SK-N-SH (cell line): ENCODE measurements around the gene ATF3. TPM values are rescaled to one million over a fixed set of nuclear protein-coding genes. Genes with fewer than 3 reads are reported as not detected.

Experiments
- CTCF ChIA-PET: fragments of 300-600, 350-600 bp; formaldehyde crosslinking; extraction: SDS; loops from one replicate; lab custom pipeline; 2021; lab: Yijun Ruan, JAX
- POLR2A ChIA-PET: fragments of 350-600 bp; sonication (Branson Sonifier 250); formaldehyde crosslinking; extraction: SDS; loops from one replicate; lab custom pipeline; 2020; ENCODE audit warnings: antibody characterized with exemption, inconsistent platforms; lab: Yijun Ruan, JAX
- DNase-seq: peaks from one replicate; pipeline ENCODE4 v3.0.0; 2012
- H2AFZ ChIP-seq: fragments of 200-600 bp; sonication (generic); 2 replicates; pipeline ENCODE4 v1.8.1; 2016; ENCODE audit warnings: antibody characterized with exemption, mild to moderate bottlenecking, low read depth
- H3F3A ChIP-seq: fragments of 200-600 bp; sonication (generic); replicated peaks from 2 replicates; pipeline ENCODE3; 2016; ENCODE audit warnings: antibody characterized with exemption, mild to moderate bottlenecking; ENCODE audit not compliant: insufficient read depth
- H3K27ac ChIP-seq, 2 experiments: fragments of 200-500 bp in 1 of 2; fragments of 200-600 bp in 1 of 2; sonication (Bioruptor generic) in 1 of 2; sonication (generic), shearing (Covaris generic) in 1 of 2; 2 replicates each; pipeline versions ENCODE4 v1.5.1 to v1.6.1; 2014 to 2016; ENCODE audit warnings: low read depth in 2 of 2, inconsistent platforms in 1 of 2, low read length in 1 of 2, mild to moderate bottlenecking in 1 of 2, mixed read lengths in 1 of 2
- H3K27me3 ChIP-seq: fragments of 200-600 bp; sonication (generic), shearing (Covaris generic); 2 replicates; pipeline ENCODE4 v1.6.1; 2016; ENCODE audit warnings: mixed run types; ENCODE audit not compliant: insufficient read depth
- H3K36me3 ChIP-seq, 2 experiments: fragments of 200-500 bp in 1 of 2; fragments of 200-600 bp in 1 of 2; sonication (Bioruptor generic) in 1 of 2; sonication (generic) in 1 of 2; replicated peaks in 1 of 2; 2 replicates each; pipeline versions ENCODE3 to v1.5.1; 2014 to 2016; ENCODE audit warnings: low read length in 1 of 2, mild to moderate bottlenecking in 1 of 2; ENCODE audit not compliant: insufficient read depth in 2 of 2, control insufficient read depth in 1 of 2
- H3K4me1 ChIP-seq, 2 experiments: fragments of 200-500 bp in 1 of 2; fragments of 200-600 bp in 1 of 2; sonication (Bioruptor generic) in 1 of 2; sonication (generic), shearing (Covaris generic) in 1 of 2; 2 replicates each; pipeline versions ENCODE4 v1.5.1 to v1.6.1; 2014 to 2016; ENCODE audit warnings: low read depth in 1 of 2, low read length in 1 of 2, mixed run types in 1 of 2; ENCODE audit not compliant: insufficient read depth in 2 of 2, control insufficient read depth in 1 of 2
- H3K4me2 ChIP-seq: fragments of 200-600 bp; sonication (generic), shearing (Covaris generic); 2 replicates; pipeline ENCODE4 v1.6.1; 2017; ENCODE audit warnings: mixed run types
- H3K4me3 ChIP-seq, 2 experiments: fragments of 200-500 bp in 1 of 2; fragments of 200-600 bp in 1 of 2; sonication (Bioruptor generic) in 1 of 2; sonication (generic), shearing (Covaris generic) in 1 of 2; 2 replicates each; pipeline versions ENCODE4 v1.5.1 to v1.8.1; 2014 to 2016; ENCODE audit warnings: low read depth in 2 of 2, inconsistent platforms in 1 of 2, low read length in 1 of 2, mild to moderate bottlenecking in 1 of 2, mixed read lengths in 1 of 2, moderate library complexity in 1 of 2
- H3K79me2 ChIP-seq: fragments of 200-600 bp; sonication (generic); 2 replicates; pipeline ENCODE4 v1.8.1; 2017; ENCODE audit warnings: mild to moderate bottlenecking; ENCODE audit not compliant: insufficient read depth
- H3K9ac ChIP-seq: fragments of 200-600 bp; sonication (generic); 2 replicates; pipeline ENCODE4 v1.6.1; 2017; ENCODE audit warnings: mixed run types
- H3K9me2 ChIP-seq: fragments of 200-600 bp; sonication (generic); 2 replicates; pipeline ENCODE4 v1.6.1; 2017; ENCODE audit warnings: mixed run types
- H3K9me3 ChIP-seq: fragments of 200-600 bp; sonication (generic); 2 replicates; pipeline ENCODE4 v1.6.1; 2017; ENCODE audit warnings: mixed run types, mild to moderate bottlenecking, moderate library complexity
- H4K20me1 ChIP-seq: fragments of 200-600 bp; sonication (generic); 2 replicates; pipeline ENCODE4 v1.6.1; 2017; ENCODE audit warnings: mild to moderate bottlenecking, mixed run types; ENCODE audit not compliant: insufficient read depth
- CHD2 ChIP-seq: fragments of 150-350 bp; IDR thresholded peaks from 2 replicates; pipeline ENCODE4 v1.6.1; 2018; ENCODE audit warnings: low read length; ENCODE audit not compliant: partially characterized antibody
- CTCF ChIP-seq: fragments of 200-600 bp; sonication (generic); IDR thresholded peaks from 2 replicates; pipeline ENCODE4 v1.6.1; 2017; ENCODE audit warnings: antibody characterized with exemption, mild to moderate bottlenecking, moderate library complexity
- EP300 ChIP-seq, 2 experiments: IDR thresholded peaks; 2 replicates each; pipeline versions ENCODE4 v1.4.0 to v1.6.1; 2012; ENCODE audit warnings: borderline replicate concordance in 1 of 2, low read depth in 1 of 2, low read length in 1 of 2
- FOSL2 ChIP-seq: IDR thresholded peaks from 2 replicates; pipeline ENCODE4 v1.4.0; 2012; ENCODE audit warnings: low read depth, mild to moderate bottlenecking, moderate library complexity, borderline replicate concordance
- FOXJ3 ChIP-seq: sonication (generic); formaldehyde crosslinking; IDR thresholded peaks from 2 replicates; pipeline ENCODE4 v1.5.1; 2020; ENCODE audit warnings: mild to moderate bottlenecking, missing genetic modification reagents
- FOXM1 ChIP-seq: IDR thresholded peaks from 2 replicates; pipeline ENCODE4 v1.4.0; 2012; ENCODE audit warnings: low read depth, mild to moderate bottlenecking
- GABPA ChIP-seq: IDR thresholded peaks from 2 replicates; pipeline ENCODE4 v1.4.0; 2012; ENCODE audit warnings: low read depth, mild to moderate bottlenecking
- JUND ChIP-seq: IDR thresholded peaks from 2 replicates; pipeline ENCODE4 v1.4.0; 2012
- MXI1 ChIP-seq: IDR thresholded peaks from 2 replicates; pipeline ENCODE4 v1.6.1; 2012; ENCODE audit warnings: mild to moderate bottlenecking, low read depth, low read length, improper control_type of control experiment
- POLR2AphosphoS5 ChIP-seq: IDR thresholded peaks from 2 replicates; pipeline ENCODE4 v1.6.1; 2012; ENCODE audit warnings: low read depth, low read length
- RAD21 ChIP-seq: IDR thresholded peaks from 2 replicates; pipeline ENCODE4 v1.6.1; 2012; ENCODE audit warnings: mild to moderate bottlenecking, low read length
- RCOR1 ChIP-seq: fragments of 150-350 bp; IDR thresholded peaks from 2 replicates; pipeline ENCODE4 v1.6.1; 2017; ENCODE audit warnings: antibody characterized with exemption, low read length
- RFX5 ChIP-seq: IDR thresholded peaks from 2 replicates; pipeline ENCODE4 v1.6.1; 2012; ENCODE audit warnings: mild to moderate bottlenecking, improper control_type of control experiment, low read length
- RXRA ChIP-seq: IDR thresholded peaks from 2 replicates; pipeline ENCODE4 v1.4.0; 2012; ENCODE audit warnings: low read depth, mild to moderate bottlenecking, borderline replicate concordance
- SMC3 ChIP-seq: IDR thresholded peaks from 2 replicates; pipeline ENCODE4 v1.6.1; 2012; ENCODE audit warnings: low read depth, low read length, improper control_type of control experiment
- TCF12 ChIP-seq: IDR thresholded peaks from 2 replicates; pipeline ENCODE4 v1.4.0; 2012
- TEAD4 ChIP-seq: IDR thresholded peaks from 2 replicates; pipeline ENCODE4 v1.4.0; 2012; ENCODE audit warnings: mild to moderate bottlenecking, borderline replicate concordance; ENCODE audit not compliant: insufficient read depth
- USF1 ChIP-seq: IDR thresholded peaks from 2 replicates; pipeline ENCODE4 v1.4.0; 2012; ENCODE audit warnings: low read depth, borderline replicate concordance
- YY1 ChIP-seq: IDR thresholded peaks from 2 replicates; pipeline ENCODE4 v1.4.0; 2012; ENCODE audit warnings: low read depth, mild to moderate bottlenecking
- ZBTB33 ChIP-seq: IDR thresholded peaks from 2 replicates; pipeline ENCODE4 v1.4.0; 2012; ENCODE audit warnings: low read depth, borderline replicate concordance
- WGBS: methylation state at CpG from one replicate; pipeline ENCODE4 v1.1.6; 2017; ENCODE audit warnings: low lambda C conversion rate; 5-methylcytosine and 5-hydroxymethylcytosine counted together
- polyA plus RNA-seq, 3 experiments: library from polyadenylated mRNA; depleted of rRNA; stranded (reverse); fragments of >200 nt; gene quantifications; 2 replicates each; pipeline ENCODE4 v1.2.3, GENCODE V29; 2012

Gene ATF3
- polyA plus RNA-seq, 1 of the 3 experiments (the other 2 are of a cell fraction): 29.7 TPM

GRCh38 chr1:212611000-212611948, 2.7 kb downstream of the ATF3 start:
- Histone ChIP-seq H3K9ac (no peak overlapping the region), H3K4me3 (no peak overlapping the region)

GRCh38 chr1:212612041-212612961, 3.7 kb downstream of the ATF3 start:
- TF ChIP-seq CTCF (no peak), RXRA (no peak), POLR2AphosphoS5 (no peak), ZBTB33 (no peak), GABPA (no peak), SMC3 (no peak), MXI1 (no peak), TCF12 (no peak), TEAD4 (no peak), FOSL2 (no peak), RFX5 (no peak)
- no peak overlapping the region for H3K9ac ChIP-seq
- H3K79me2 ChIP-seq: no peaks in the 10 kb centered on the region
- no peak for DNase-seq
- H3K27ac ChIP-seq: no peak overlapping the region
- no peaks in the 10 kb centered on the region for H3F3A ChIP-seq
- peaks cover 1 to 22% of the 10 kb centered on the region in 2 experiments; a peak in 2 of 4 replicates for H3K4me1 ChIP-seq
- H2AFZ ChIP-seq: no peak overlapping the region
- peaks cover 8% of the 10 kb centered on the region for H3K27me3 ChIP-seq
- whole genome bisulfite sequencing: 88% methylated on average over 8 of the region's 8 CpGs
- H3K4me2 ChIP-seq: no peak overlapping the region
- ChIA-PET POLR2A (no interaction called here), CTCF (interaction anchor here (1.1 to 5.2 kb wide), 4 partner anchors 18 to 138 kb away, joined by 3 to 49 read pairs (median 6); no protein-coding TSS in a partner anchor)
- no peak overlapping the region for H3K4me3 ChIP-seq
- H3K9me2 ChIP-seq: no peaks in the 10 kb centered on the region
- H4K20me1 ChIP-seq: no peaks in the 10 kb centered on the region; the same call in 1 of the 2 replicates
- H3K9me3 ChIP-seq: no peaks in the 10 kb centered on the region
- H3K36me3 ChIP-seq: no peaks in the 10 kb centered on the region

More at GRCh38 chr1:212611000-212611948, 2.7 kb downstream of the ATF3 start:
- Histone ChIP-seq H3K4me1 (peaks cover 4 to 32% of the 10 kb centered on the region in 2 experiments; a peak in 2 of 4 replicates), H3K36me3 (no peaks in the 10 kb centered on the region), H4K20me1 (no peaks in the 10 kb centered on the region; the same call in 1 of the 2 replicates), H3K27ac (no peak overlapping the region)
- 95% methylated on average over 2 of the region's 2 CpGs for WGBS
- TF ChIP-seq RFX5 (no peak), FOXJ3 (CRISPR knock-in tag) (no peak), RXRA (no peak), EP300 (IDR thresholded peaks at IDR 0.05; ENCODE audit: borderline replicate concordance in 1 of 2, low read depth in 1 of 2, low read length in 1 of 2) (no peak), YY1 (no peak), RAD21 (no peak), FOXM1 (no peak), RCOR1 (no peak), USF1 (no peak), FOSL2 (no peak), JUND (no peak), CHD2 (no peak)
- TF ChIP-seq, all 33 proteins: peak for 0
- no peak for DNase-seq
- Histone ChIP-seq H3K9me2 (no peaks in the 10 kb centered on the region), H3K9me3 (no peaks in the 10 kb centered on the region), H3F3A (peaks cover 6% of the 10 kb centered on the region), H2AFZ (no peak overlapping the region), H3K27me3 (peaks cover 18% of the 10 kb centered on the region), H3K4me2 (no peak overlapping the region), H3K79me2 (no peaks in the 10 kb centered on the region)
- POLR2A ChIA-PET: no interaction called here
- CTCF ChIA-PET: interaction anchor here (0.6 to 5.2 kb wide), 5 partner anchors 11 to 139 kb away, joined by 3 to 49 read pairs (median 6); no protein-coding TSS in a partner anchor
